Measurements from ENCODE around the gene EPS15.
"Not testable (repeated sequence)": the region's sequence is repeated elsewhere in the genome, so short reads cannot be mapped to it uniquely, and the experiment has no call there.

The EPS15 gene

DNA sequence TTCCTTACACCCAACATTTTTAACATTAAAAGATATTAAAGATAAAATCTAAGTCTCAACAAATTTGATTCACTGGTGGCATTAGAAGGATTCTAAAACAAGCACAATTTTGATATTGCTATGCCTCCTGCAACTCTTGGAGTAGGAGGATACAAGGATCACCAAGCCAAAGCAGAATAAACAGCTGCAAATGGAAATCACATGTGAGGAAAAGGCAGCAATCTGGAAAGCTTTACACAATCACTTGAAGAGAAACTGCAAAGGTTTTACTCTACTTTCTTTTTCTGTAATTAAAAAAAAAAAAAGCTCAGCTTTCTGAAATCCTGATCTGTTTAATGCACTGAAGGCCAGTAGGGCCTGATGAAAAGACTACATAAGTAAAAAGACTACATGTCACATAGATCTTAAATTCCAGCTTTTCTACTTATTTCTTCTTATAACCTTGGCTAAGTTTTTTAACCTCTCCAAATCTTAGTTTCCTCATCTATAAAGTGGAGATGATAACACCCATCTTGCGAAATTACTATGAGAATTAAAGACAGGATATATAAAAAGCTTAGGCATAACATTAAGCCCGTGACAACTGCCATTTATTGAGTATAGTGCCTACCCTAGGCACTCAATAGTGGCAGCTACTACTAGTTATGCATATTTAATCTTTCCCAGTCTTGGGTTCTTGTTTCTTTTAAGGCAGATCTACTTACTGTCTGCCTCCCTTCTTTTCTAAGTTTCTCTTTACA is 73.5 kb downstream of the EPS15 start:
- Histone ChIP-seq H3K4me1 (ENCODE audit: control insufficient read depth in 1 of 2, insufficient read depth in 2 of 2, low read length in 2 of 2) (peaks cover 0 to 8% of the 10 kb centered on the region in 2 donors), H3K9ac (ENCODE audit: low read depth in 1 of 2, low read length in 2 of 2) (no peak overlapping the region), H3K27ac (ENCODE audit: low read depth, low read length) (no peak overlapping the region), H3K4me3 (ENCODE audit: low read depth in 1 of 2, low read length in 2 of 2) (no peak overlapping the region), H3K9me3 (ENCODE audit: control insufficient read depth in 1 of 2, low read length in 2 of 2) (no peaks in the 10 kb centered on the region), H3K36me3 (ENCODE audit: control insufficient read depth in 1 of 2, insufficient read depth in 2 of 2, low read length in 2 of 2) (peaks cover 5 to 14% of the 10 kb centered on the region in 2 donors), H3K27me3 (ENCODE audit: control insufficient read depth in 1 of 2, insufficient read depth in 2 of 2, low read length in 2 of 2) (no peaks in the 10 kb centered on the region)

DNA sequence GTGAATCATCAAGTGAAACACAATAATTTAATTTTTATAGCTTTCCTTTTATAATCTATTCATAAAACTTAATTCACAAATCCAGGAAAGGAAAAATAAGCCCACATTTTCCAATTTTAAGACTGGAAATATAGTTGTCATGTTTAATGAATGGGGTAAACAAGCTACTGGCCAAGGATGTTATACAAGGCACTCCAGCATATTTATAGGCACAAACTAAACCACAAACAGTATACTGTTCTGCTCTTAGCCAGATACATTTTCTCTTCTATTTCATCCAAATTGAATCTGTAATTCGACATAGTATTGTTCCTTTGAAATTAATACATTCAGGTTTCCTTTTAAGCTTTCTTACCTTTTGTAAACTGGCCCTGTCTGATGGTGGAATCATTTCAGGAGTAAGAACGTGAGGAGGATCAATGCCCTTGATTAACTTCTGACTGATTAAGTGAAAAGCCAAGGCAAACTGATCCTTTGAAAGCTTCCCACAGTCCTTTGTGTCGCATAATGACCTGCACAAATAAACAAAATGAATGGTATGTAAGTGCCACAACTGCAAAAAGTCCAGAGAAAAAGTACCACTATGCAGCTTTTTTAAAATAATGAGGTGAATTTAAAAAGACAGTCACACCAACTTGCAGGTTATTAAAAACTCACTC is 74.4 kb downstream of the EPS15 start:
- H3K4me1 ChIP-seq (ENCODE audit: control insufficient read depth in 1 of 2, insufficient read depth in 2 of 2, low read length in 2 of 2), result peaks cover 0 to 8% of the 10 kb centered on the region in 2 donors
- H3K27me3 ChIP-seq (ENCODE audit: control insufficient read depth in 1 of 2, insufficient read depth in 2 of 2, low read length in 2 of 2), result no peaks in the 10 kb centered on the region
- no peak overlapping the region for H3K27ac ChIP-seq (ENCODE audit: low read depth, low read length)
- no peak overlapping the region for H3K4me3 ChIP-seq (ENCODE audit: low read depth in 1 of 2, low read length in 2 of 2)
- no peak overlapping the region for H3K9ac ChIP-seq (ENCODE audit: low read depth in 1 of 2, low read length in 2 of 2)
- H3K9me3 ChIP-seq (ENCODE audit: control insufficient read depth in 1 of 2, low read length in 2 of 2), result no peaks in the 10 kb centered on the region
- H3K36me3 ChIP-seq (ENCODE audit: control insufficient read depth in 1 of 2, insufficient read depth in 2 of 2, low read length in 2 of 2), result peaks cover 5 to 12% of the 10 kb centered on the region in 2 donors

DNA sequence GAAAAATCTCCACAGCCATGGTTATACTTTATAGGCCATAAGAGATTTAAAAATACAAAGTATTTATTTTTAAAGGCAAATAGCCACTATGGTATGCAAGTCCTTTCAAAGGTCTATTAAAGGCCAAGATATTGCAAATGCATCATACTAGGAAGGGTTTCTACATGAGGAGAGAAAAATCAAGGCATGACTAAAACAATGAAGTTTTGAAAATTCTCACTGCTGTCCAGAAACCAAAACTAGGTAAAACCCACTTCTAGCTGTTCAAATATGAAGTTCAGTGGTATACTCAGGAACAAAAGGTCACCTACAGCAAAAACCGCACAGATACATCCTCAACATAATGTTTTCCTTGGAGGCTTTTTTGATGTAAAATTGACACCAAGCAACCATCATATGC is 75.0 kb downstream of the EPS15 start:
- H3K27ac ChIP-seq (ENCODE audit: low read depth, low read length), result no peak overlapping the region
- peaks cover 4 to 13% of the 10 kb centered on the region in 2 donors for H3K4me1 ChIP-seq (ENCODE audit: control insufficient read depth in 1 of 2, insufficient read depth in 2 of 2, low read length in 2 of 2)
- no peak overlapping the region for H3K9ac ChIP-seq (ENCODE audit: low read depth in 1 of 2, low read length in 2 of 2)
- H3K27me3 ChIP-seq (ENCODE audit: control insufficient read depth in 1 of 2, insufficient read depth in 2 of 2, low read length in 2 of 2), result no peaks in the 10 kb centered on the region
- no peaks in the 10 kb centered on the region for H3K9me3 ChIP-seq (ENCODE audit: control insufficient read depth in 1 of 2, low read length in 2 of 2)
- H3K4me3 ChIP-seq (ENCODE audit: low read depth in 1 of 2, low read length in 2 of 2), result no peak overlapping the region
- peaks cover 5 to 14% of the 10 kb centered on the region in 2 donors for H3K36me3 ChIP-seq (ENCODE audit: control insufficient read depth in 1 of 2, insufficient read depth in 2 of 2, low read length in 2 of 2)

DNA sequence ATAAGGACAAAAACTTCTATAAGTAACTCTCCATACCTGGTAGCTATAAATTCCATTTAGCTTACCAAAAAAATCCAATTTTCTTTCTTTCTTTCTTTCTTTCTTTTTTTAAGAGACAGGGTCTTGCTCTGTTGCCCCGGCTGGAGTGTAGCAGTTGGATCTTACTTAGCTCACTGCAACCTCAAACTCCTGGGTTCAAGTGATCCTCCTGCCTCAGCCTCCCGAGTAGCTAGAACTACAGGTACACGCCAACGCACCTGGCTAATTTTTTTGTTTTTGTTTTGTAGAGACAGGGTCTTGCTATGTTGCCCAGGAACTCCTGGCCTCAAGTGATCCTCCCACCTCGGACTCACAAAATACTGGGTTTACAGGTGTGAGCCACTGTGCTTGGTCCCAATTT is 75.5 kb downstream of the EPS15 start:
- H3K27ac ChIP-seq (ENCODE audit: low read depth, low read length), result no peak overlapping the region
- H3K27me3 ChIP-seq (ENCODE audit: control insufficient read depth in 1 of 2, insufficient read depth in 2 of 2, low read length in 2 of 2), result no peaks in the 10 kb centered on the region
- peaks cover 5 to 17% of the 10 kb centered on the region in 2 donors for H3K36me3 ChIP-seq (ENCODE audit: control insufficient read depth in 1 of 2, insufficient read depth in 2 of 2, low read length in 2 of 2)
- no peaks in the 10 kb centered on the region for H3K9me3 ChIP-seq (ENCODE audit: control insufficient read depth in 1 of 2, low read length in 2 of 2)
- peaks cover 6 to 16% of the 10 kb centered on the region in 2 donors for H3K4me1 ChIP-seq (ENCODE audit: control insufficient read depth in 1 of 2, insufficient read depth in 2 of 2, low read length in 2 of 2)
- no peak overlapping the region for H3K4me3 ChIP-seq (ENCODE audit: low read depth in 1 of 2, low read length in 2 of 2)
- H3K9ac ChIP-seq (ENCODE audit: low read depth in 1 of 2, low read length in 2 of 2), result no peak overlapping the region

DNA sequence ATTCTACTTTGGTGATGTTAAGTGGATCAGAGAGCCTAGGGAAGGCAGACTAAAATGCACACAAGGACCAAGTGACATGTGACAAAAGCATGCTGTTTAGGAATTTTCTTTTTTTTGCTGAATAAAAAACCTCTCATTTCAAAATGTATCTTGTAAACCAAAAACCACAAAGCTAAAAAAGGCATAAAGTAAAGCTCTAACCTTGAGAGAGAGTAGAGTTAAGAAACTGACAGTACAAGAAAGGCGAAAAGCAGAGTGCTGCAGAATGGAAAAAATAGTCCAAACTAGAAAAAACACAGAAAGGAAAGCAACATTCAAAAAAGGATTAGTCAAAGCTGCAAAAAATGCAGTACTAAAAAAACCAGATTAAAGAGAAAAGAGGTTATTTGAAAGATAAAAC is 76.5 kb downstream of the EPS15 start:
- Histone ChIP-seq H3K27ac (ENCODE audit: low read depth, low read length) (no peak overlapping the region), H3K4me1 (ENCODE audit: control insufficient read depth in 1 of 2, insufficient read depth in 2 of 2, low read length in 2 of 2) (peaks cover 6 to 16% of the 10 kb centered on the region in 2 donors), H3K4me3 (ENCODE audit: low read depth in 1 of 2, low read length in 2 of 2) (no peak overlapping the region), H3K9ac (ENCODE audit: low read depth in 1 of 2, low read length in 2 of 2) (no peak overlapping the region), H3K27me3 (ENCODE audit: control insufficient read depth in 1 of 2, insufficient read depth in 2 of 2, low read length in 2 of 2) (no peaks in the 10 kb centered on the region), H3K9me3 (ENCODE audit: control insufficient read depth in 1 of 2, low read length in 2 of 2) (no peaks in the 10 kb centered on the region), H3K36me3 (ENCODE audit: control insufficient read depth in 1 of 2, insufficient read depth in 2 of 2, low read length in 2 of 2) (peaks cover 5 to 17% of the 10 kb centered on the region in 2 donors)

DNA sequence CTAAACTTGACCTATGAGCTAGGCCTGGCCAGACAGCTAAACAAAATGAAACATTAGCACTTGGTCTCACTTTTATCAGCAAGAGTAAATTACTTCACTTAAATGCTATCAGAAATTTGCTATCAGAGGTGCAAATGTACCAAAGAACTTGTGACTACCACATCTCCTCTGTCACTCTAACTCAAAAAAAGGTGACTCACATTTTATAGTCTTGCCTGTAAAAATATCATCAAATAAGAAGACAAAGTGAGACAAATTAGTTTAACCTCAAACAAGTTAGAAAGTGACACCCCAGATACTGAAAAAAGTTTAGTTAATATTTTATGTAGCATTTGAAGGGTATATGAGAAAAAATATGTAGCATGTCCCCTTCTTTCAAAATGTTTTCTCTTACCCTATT is 76.9 kb downstream of the EPS15 start:
- H3K9me3 ChIP-seq (ENCODE audit: control insufficient read depth in 1 of 2, low read length in 2 of 2), result no peaks in the 10 kb centered on the region
- no peak overlapping the region for H3K4me3 ChIP-seq (ENCODE audit: low read depth in 1 of 2, low read length in 2 of 2)
- no peak overlapping the region for H3K27ac ChIP-seq (ENCODE audit: low read depth, low read length)
- H3K9ac ChIP-seq (ENCODE audit: low read depth in 1 of 2, low read length in 2 of 2), result no peak overlapping the region
- peaks cover 5 to 17% of the 10 kb centered on the region in 2 donors for H3K36me3 ChIP-seq (ENCODE audit: control insufficient read depth in 1 of 2, insufficient read depth in 2 of 2, low read length in 2 of 2)
- H3K27me3 ChIP-seq (ENCODE audit: control insufficient read depth in 1 of 2, insufficient read depth in 2 of 2, low read length in 2 of 2), result no peaks in the 10 kb centered on the region
- H3K4me1 ChIP-seq (ENCODE audit: control insufficient read depth in 1 of 2, insufficient read depth in 2 of 2, low read length in 2 of 2), result peaks cover 6 to 16% of the 10 kb centered on the region in 2 donors

DNA sequence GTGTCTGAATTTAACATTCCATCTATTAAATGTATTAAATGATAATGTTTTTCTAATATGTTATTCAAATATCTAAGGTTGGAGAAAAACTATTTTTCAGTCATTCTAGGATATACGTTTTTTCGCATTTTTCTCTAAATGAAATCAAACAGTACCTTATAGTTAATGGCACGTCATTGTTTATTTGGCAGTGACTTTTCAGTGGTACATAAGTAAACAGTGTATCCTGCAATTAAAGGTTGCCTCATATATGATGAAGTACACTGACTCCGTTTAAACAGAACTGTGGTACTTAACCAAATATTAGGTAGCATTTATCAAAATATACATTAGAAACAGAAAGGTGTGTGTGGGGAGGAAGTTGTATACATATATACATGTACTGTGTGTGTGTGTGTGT is 79.2 kb downstream of the EPS15 start:
- Histone ChIP-seq H3K27me3 (ENCODE audit: control insufficient read depth in 1 of 2, insufficient read depth in 2 of 2, low read length in 2 of 2) (no peaks in the 10 kb centered on the region), H3K4me1 (ENCODE audit: control insufficient read depth in 1 of 2, insufficient read depth in 2 of 2, low read length in 2 of 2) (peaks cover 6 to 16% of the 10 kb centered on the region in 2 donors), H3K36me3 (ENCODE audit: control insufficient read depth in 1 of 2, insufficient read depth in 2 of 2, low read length in 2 of 2) (peaks cover 4 to 17% of the 10 kb centered on the region in 2 donors), H3K9me3 (ENCODE audit: control insufficient read depth in 1 of 2, low read length in 2 of 2) (no peaks in the 10 kb centered on the region), H3K9ac (ENCODE audit: low read depth in 1 of 2, low read length in 2 of 2) (no peak overlapping the region), H3K4me3 (ENCODE audit: low read depth in 1 of 2, low read length in 2 of 2) (no peak overlapping the region), H3K27ac (ENCODE audit: low read depth, low read length) (no peak overlapping the region)

DNA sequence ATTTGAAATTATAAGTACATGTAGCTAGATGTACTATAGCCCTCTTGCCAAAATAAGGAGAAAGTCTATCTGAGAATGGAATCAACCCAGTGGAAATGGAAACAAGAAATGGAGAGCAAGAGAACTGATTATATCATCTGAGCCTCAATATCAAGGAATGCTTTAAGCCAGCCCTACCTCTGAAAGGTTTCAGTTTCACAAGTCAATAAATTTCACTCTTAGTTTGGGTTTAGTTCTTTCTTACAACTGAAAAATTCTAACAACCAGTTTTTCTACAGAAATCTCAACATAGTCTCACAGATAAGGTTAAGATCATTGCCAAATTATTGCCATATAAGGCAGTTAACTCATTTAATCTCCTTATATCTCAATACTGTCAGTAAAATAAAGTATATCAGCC is 80.0 kb downstream of the EPS15 start:
- Histone ChIP-seq H3K27ac (ENCODE audit: low read depth, low read length) (no peak overlapping the region), H3K9me3 (ENCODE audit: control insufficient read depth in 1 of 2, low read length in 2 of 2) (no peaks in the 10 kb centered on the region), H3K4me1 (ENCODE audit: control insufficient read depth in 1 of 2, insufficient read depth in 2 of 2, low read length in 2 of 2) (peaks cover 6 to 11% of the 10 kb centered on the region in 2 donors), H3K9ac (ENCODE audit: low read depth in 1 of 2, low read length in 2 of 2) (no peak overlapping the region), H3K27me3 (ENCODE audit: control insufficient read depth in 1 of 2, insufficient read depth in 2 of 2, low read length in 2 of 2) (no peaks in the 10 kb centered on the region), H3K4me3 (ENCODE audit: low read depth in 1 of 2, low read length in 2 of 2) (no peak overlapping the region), H3K36me3 (ENCODE audit: control insufficient read depth in 1 of 2, insufficient read depth in 2 of 2, low read length in 2 of 2) (peaks cover 0 to 23% of the 10 kb centered on the region in 2 donors)

DNA sequence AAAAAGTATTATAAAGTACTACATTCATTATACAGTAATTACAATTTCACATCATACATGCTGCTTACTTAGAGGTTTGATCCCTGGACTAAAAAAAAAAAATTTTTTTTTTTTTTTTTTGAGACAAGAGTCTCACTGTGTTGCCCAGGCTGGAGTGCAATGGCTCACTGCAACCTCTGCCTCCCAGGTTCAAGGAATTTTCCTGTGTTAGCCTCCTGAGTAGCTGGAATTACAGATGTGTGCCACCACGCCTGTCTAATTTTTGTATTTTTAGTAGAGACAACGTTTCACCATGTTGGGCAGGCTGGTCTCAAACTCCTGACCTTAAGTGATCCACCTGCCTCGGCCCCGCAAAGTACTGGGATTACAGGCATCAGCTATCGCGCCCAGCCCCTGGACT is 81.7 kb downstream of the EPS15 start:
- H3K9me3 ChIP-seq (ENCODE audit: control insufficient read depth in 1 of 2, low read length in 2 of 2); H3K4me3 ChIP-seq (ENCODE audit: low read depth in 1 of 2, low read length in 2 of 2); H3K27ac ChIP-seq (ENCODE audit: low read depth, low read length); H3K27me3 ChIP-seq (ENCODE audit: control insufficient read depth in 1 of 2, insufficient read depth in 2 of 2, low read length in 2 of 2); H3K9ac ChIP-seq (ENCODE audit: low read depth in 1 of 2, low read length in 2 of 2): not testable (repeated sequence)
- Histone ChIP-seq H3K4me1 (ENCODE audit: control insufficient read depth in 1 of 2, insufficient read depth in 2 of 2, low read length in 2 of 2) (peaks cover 6 to 17% of the 10 kb centered on the region in 2 donors), H3K36me3 (ENCODE audit: control insufficient read depth in 1 of 2, insufficient read depth in 2 of 2, low read length in 2 of 2) (peaks cover 0 to 23% of the 10 kb centered on the region in 2 donors)

DNA sequence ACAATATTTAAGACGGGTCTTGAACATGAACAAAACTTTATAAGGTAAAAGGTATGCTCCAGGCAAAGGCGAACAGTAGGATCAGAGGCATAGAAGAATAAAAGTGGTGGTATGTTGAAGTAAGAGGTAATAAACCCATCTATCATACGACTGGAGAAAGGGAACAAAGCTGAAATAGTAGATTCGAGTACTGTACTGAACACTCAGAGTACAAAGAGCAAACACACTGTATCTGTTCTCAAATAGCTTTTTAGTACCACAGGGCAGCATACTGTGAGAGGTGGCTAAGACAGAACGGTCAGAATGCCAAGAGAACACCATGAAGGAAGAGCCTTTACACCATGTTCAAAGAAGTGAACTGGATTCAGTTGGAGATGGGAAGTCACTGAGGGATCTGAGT is 83.2 kb downstream of the EPS15 start:
- Histone ChIP-seq H3K4me3 (ENCODE audit: low read depth in 1 of 2, low read length in 2 of 2) (no peak overlapping the region), H3K9me3 (ENCODE audit: control insufficient read depth in 1 of 2, low read length in 2 of 2) (no peaks in the 10 kb centered on the region), H3K9ac (ENCODE audit: low read depth in 1 of 2, low read length in 2 of 2) (no peak overlapping the region), H3K27me3 (ENCODE audit: control insufficient read depth in 1 of 2, insufficient read depth in 2 of 2, low read length in 2 of 2) (no peaks in the 10 kb centered on the region), H3K4me1 (ENCODE audit: control insufficient read depth in 1 of 2, insufficient read depth in 2 of 2, low read length in 2 of 2) (peaks cover 6 to 13% of the 10 kb centered on the region in 2 donors), H3K36me3 (ENCODE audit: control insufficient read depth in 1 of 2, insufficient read depth in 2 of 2, low read length in 2 of 2) (peaks cover 0 to 23% of the 10 kb centered on the region in 2 donors), H3K27ac (ENCODE audit: low read depth, low read length) (no peak overlapping the region)

Data from duodenal mucosa (tissue), 2 donors.